MCF 10A (cell line): ENCODE measurements around the gene AJAP1. TPM values are rescaled to one million over a fixed set of nuclear protein-coding genes. Genes with fewer than 3 reads are reported as not detected.

Experiments
- BruUV-seq: library from RNA; stranded (reverse); fragments of 400-500 nt; replicated peaks from 2 replicates; lab custom pipeline; 2021; lab: Mats Ljungman, UMichigan
- CTCF ChIA-PET: fragments of 300-600 bp; sonication (Branson Sonifier 250); formaldehyde crosslinking; extraction: SDS; loops from one replicate; lab custom pipeline; 2021; ENCODE audit warnings: antibody characterized with exemption, inconsistent platforms; lab: Yijun Ruan, JAX
- POLR2A ChIA-PET: fragments of 300-600, 350-650 bp; sonication (Branson Sonifier 250); formaldehyde crosslinking; extraction: SDS; loops from one replicate; lab custom pipeline; 2020; ENCODE audit warnings: antibody characterized with exemption, inconsistent platforms; lab: Yijun Ruan, JAX
- DNase-seq: peaks from one replicate; pipeline ENCODE4 v3.0.0-alpha.2; 2018; ENCODE audit not compliant: unreplicated experiment
- H3K27ac Mint-ChIP-seq: one replicate; pipeline ENCODE4 v1.8.0; 2022; ENCODE audit warnings: mild to moderate bottlenecking, low read depth, mixed read lengths; ENCODE audit not compliant: unreplicated experiment
- H3K27me3 Mint-ChIP-seq: one replicate; pipeline ENCODE4 v1.8.0; 2022; ENCODE audit warnings: mixed read lengths; ENCODE audit not compliant: insufficient read depth, unreplicated experiment
- H3K36me3 Mint-ChIP-seq: one replicate; pipeline ENCODE4 v1.8.0; 2022; ENCODE audit warnings: mild to moderate bottlenecking, moderate library complexity, mixed read lengths; ENCODE audit not compliant: insufficient read depth, unreplicated experiment
- H3K4me1 Mint-ChIP-seq: one replicate; pipeline ENCODE4 v1.8.0; 2022; ENCODE audit warnings: mixed read lengths; ENCODE audit not compliant: insufficient read depth, unreplicated experiment
- H3K4me3 Mint-ChIP-seq: one replicate; pipeline ENCODE4 v1.8.0; 2022; ENCODE audit warnings: mild to moderate bottlenecking, moderate library complexity, mixed read lengths; ENCODE audit not compliant: unreplicated experiment
- H3K9me3 Mint-ChIP-seq: one replicate; pipeline ENCODE4 v1.8.0; 2022; ENCODE audit warnings: mixed read lengths; ENCODE audit not compliant: unreplicated experiment
- CTCF ChIP-seq: fragments of 200-600 bp; IDR thresholded peaks from one replicate; pipeline ENCODE4 v1.8.0; 2022; ENCODE audit warnings: antibody characterized with exemption, mild to moderate bottlenecking; ENCODE audit not compliant: unreplicated experiment
- intact Hi-C: fragments of 100-400 bp; cut with micrococcal nuclease; formaldehyde crosslinking; loops from 2 replicates; pipeline ENCODE4 v1.14.1; 2022
- total RNA-seq: library from RNA; stranded (reverse); gene quantifications from 2 replicates; pipeline ENCODE4 v1.2.3, GENCODE V29; 2022

AJAP1 gene
- total RNA-seq, 1 experiment from 2014 or later, result not detected

GRCh38 chr1:4711416-4712275 lies 57.2 kb downstream of the AJAP1 start:
- TF ChIP-seq CTCF, result no peak
- Mint-ChIP-seq H3K4me3 (no peak overlapping the region), H3K27me3 (no peaks in the 10 kb centered on the region), H3K9me3 (peaks cover 18% of the 10 kb centered on the region), H3K36me3 (no peaks in the 10 kb centered on the region), H3K4me1 (no peaks in the 10 kb centered on the region), H3K27ac (no peak overlapping the region)
- DNase-seq, result no peak
- BruUV-seq, result no TSS peak
- ChIA-PET CTCF (interaction anchor here (0.7 kb wide), 1 partner anchor 33 kb away, joined by 3 read pairs; no protein-coding TSS in a partner anchor), POLR2A (no interaction called here)
- intact Hi-C loops, result no loop called here

GRCh38 chr1:4713669-4714068 lies 59.3 kb downstream of the AJAP1 start:
- DNase-seq, result no peak
- intact Hi-C loops, result no loop called here
- no TSS peak for BruUV-seq
- no peak for TF ChIP-seq CTCF
- H3K36me3 Mint-ChIP-seq, result no peaks in the 10 kb centered on the region
- H3K4me1 Mint-ChIP-seq, result no peaks in the 10 kb centered on the region
- no peak overlapping the region for H3K27ac Mint-ChIP-seq
- POLR2A ChIA-PET, result no interaction called here
- H3K9me3 Mint-ChIP-seq, result peaks cover 20% of the 10 kb centered on the region
- H3K4me3 Mint-ChIP-seq, result no peak overlapping the region
- CTCF ChIA-PET, result no interaction called here
- H3K27me3 Mint-ChIP-seq, result no peaks in the 10 kb centered on the region

- peaks cover 13% of the 10 kb centered on the region for H3K9me3 Mint-ChIP-seq
- intact Hi-C loops, result no loop called here
- no peak overlapping the region for H3K27ac Mint-ChIP-seq
- no peaks in the 10 kb centered on the region for H3K36me3 Mint-ChIP-seq
- BruUV-seq, result no TSS peak
- ChIA-PET CTCF (no interaction called here), POLR2A (no interaction called here)
- H3K4me1 Mint-ChIP-seq, result no peaks in the 10 kb centered on the region
- no peak for DNase-seq
- H3K27me3 Mint-ChIP-seq, result no peaks in the 10 kb centered on the region
- TF ChIP-seq CTCF, result no peak
- no peak overlapping the region for H3K4me3 Mint-ChIP-seq
Measured at GRCh38 chr1:4716406-4716805, 62.0 kb downstream of the AJAP1 start.

GRCh38 chr1:4718071-4718470 lies 63.7 kb downstream of the AJAP1 start:
- Mint-ChIP-seq H3K4me1 (no peaks in the 10 kb centered on the region), H3K36me3 (no peaks in the 10 kb centered on the region), H3K9me3 (peaks cover 20% of the 10 kb centered on the region), H3K27me3 (no peaks in the 10 kb centered on the region), H3K4me3 (no peak overlapping the region), H3K27ac (no peak overlapping the region)
- CTCF ChIA-PET, result interaction anchor here (0.6 to 0.7 kb wide), 2 partner anchors 262 to 449 kb away, joined by 3 to 7 read pairs; no protein-coding TSS in a partner anchor
- POLR2A ChIA-PET, result no interaction called here
- no peak for TF ChIP-seq CTCF
- no peak for DNase-seq
- no TSS peak for BruUV-seq
- intact Hi-C loops, result no loop called here
